GM12878 (cell line): ENCODE data around the gene SHANK3. TPM values are rescaled to one million over a fixed set of nuclear protein-coding genes. Genes with fewer than 3 reads are reported as not detected.

ENCODE experiments used
- ATAC-seq: fragments of 200-7000 bp; cut with Tn5 transposase; 3 replicates; pipeline ENCODE4 v1.9.1; 2020; ENCODE audit warnings: mild to moderate bottlenecking, moderate library complexity
- BruUV-seq: library from RNA; stranded (reverse); fragments of 400-500 nt; replicated peaks from 2 replicates; lab custom pipeline; 2021; lab: Mats Ljungman, UMichigan
- CTCF ChIA-PET: fragments of 300-600 bp; sonication (Branson Sonifier 250); formaldehyde crosslinking; extraction: SDS; loops from one replicate; lab custom pipeline; 2021; ENCODE audit warnings: inconsistent platforms; lab: Yijun Ruan, JAX
- POLR2A ChIA-PET: fragments of 350-600 bp; formaldehyde crosslinking; extraction: SDS; loops from one replicate; lab custom pipeline; 2021; ENCODE audit warnings: inconsistent platforms; lab: Charles Lee
- RAD21 ChIA-PET: fragments of 300-600 bp; sonication (Branson Sonifier 250); formaldehyde crosslinking; loops from one replicate; lab custom pipeline; 2023; ENCODE audit warnings: antibody characterized with exemption; ENCODE audit not compliant: unreplicated experiment; lab: Charles Lee
- SMC1A ChIA-PET: fragments of 300-600 bp; sonication (Branson Sonifier 250); formaldehyde crosslinking; loops from one replicate; lab custom pipeline; 2023; ENCODE audit not compliant: unreplicated experiment, uncharacterized antibody; lab: Charles Lee
- DNase-seq: peaks from one replicate; pipeline ENCODE4 v3.0.0-alpha.2; 2011; ENCODE audit warnings: low read depth, low spot score
- FAIRE-seq: peaks from 3 replicates; lab custom pipeline; 2011; peaks lifted over from hg19 to GRCh38; lab: Jason Lieb, UNC
- H2AFZ ChIP-seq: 2 replicates; pipeline ENCODE4 v1.6.0; 2011; ENCODE audit warnings: low read depth, low read length, control low read depth; ENCODE audit not compliant: control insufficient read depth
- H3K27ac ChIP-seq: 2 replicates; pipeline ENCODE4 v1.5.1; 2011; ENCODE audit warnings: control low read depth; ENCODE audit not compliant: control insufficient read depth, insufficient read depth
- H3K27me3 ChIP-seq, 2 experiments: replicated peaks in 1 of 2; 2 replicates each; pipeline versions ENCODE4 v1.6.0 to v1.6.1; 2011; ENCODE audit warnings: low read length in 1 of 2; ENCODE audit not compliant: control insufficient read depth in 2 of 2, insufficient read depth in 2 of 2
- H3K36me3 ChIP-seq, 2 experiments: 2 replicates each; pipeline ENCODE4 v1.5.1; 2011; ENCODE audit warnings: low read length in 1 of 2; ENCODE audit not compliant: control insufficient read depth in 2 of 2, insufficient read depth in 2 of 2
- H3K4me1 ChIP-seq: 2 replicates; pipeline ENCODE4 v1.6.1; 2011; ENCODE audit warnings: mild to moderate bottlenecking, low read length, moderate library complexity, mixed read lengths; ENCODE audit not compliant: control insufficient read depth, insufficient read depth
- H3K4me2 ChIP-seq: 2 replicates; pipeline ENCODE4 v1.6.0; 2011; ENCODE audit warnings: control low read depth; ENCODE audit not compliant: control insufficient read depth, insufficient read depth
- H3K4me3 ChIP-seq: fragments of 200-600 bp; sonication (generic); 2 replicates; pipeline ENCODE4 v1.5.1; 2016
- H3K79me2 ChIP-seq: 2 replicates; pipeline ENCODE4 v1.6.0; 2011; ENCODE audit warnings: low read length; ENCODE audit not compliant: control insufficient read depth, insufficient read depth
- H3K9ac ChIP-seq: 2 replicates; pipeline ENCODE4 v1.8.0; 2011; ENCODE audit warnings: low read length, control low read depth, mixed read lengths; ENCODE audit not compliant: control insufficient read depth, insufficient read depth
- H3K9me3 ChIP-seq: replicated peaks from 3 replicates; pipeline ENCODE4 v1.5.1; 2011; ENCODE audit warnings: mild to moderate bottlenecking, low read length; ENCODE audit not compliant: control insufficient read depth, insufficient read depth
- H4K20me1 ChIP-seq: 2 replicates; pipeline ENCODE4 v1.6.0; 2011; ENCODE audit not compliant: control insufficient read depth, insufficient read depth
- BCL11A ChIP-seq: IDR thresholded peaks from 2 replicates; pipeline ENCODE4 v1.6.1; 2011; ENCODE audit warnings: low read depth, low read length
- CBFB ChIP-seq: IDR thresholded peaks from 2 replicates; pipeline ENCODE4 v1.6.1; 2016; ENCODE audit warnings: antibody characterized with exemption, low read depth
- IRF3 ChIP-seq: fragments of 450-650 bp; IDR thresholded peaks from 2 replicates; pipeline ENCODE4 v1.6.1; 2014; ENCODE audit warnings: mild to moderate bottlenecking
- NFYA ChIP-seq: IDR thresholded peaks from 2 replicates; pipeline ENCODE4 v1.6.1; 2011; ENCODE audit warnings: low read depth, mild to moderate bottlenecking, low read length, improper control_type of control experiment, borderline replicate concordance
- POLR2A ChIP-seq: IDR thresholded peaks from 2 replicates; pipeline ENCODE4 v1.6.1; 2011; ENCODE audit warnings: low read depth, mild to moderate bottlenecking, low read length
- RELB ChIP-seq: fragments of 450-650 bp; IDR thresholded peaks from 2 replicates; pipeline ENCODE4 v1.6.1; 2017; ENCODE audit warnings: low read depth, mild to moderate bottlenecking, moderate library complexity
- RFX5 ChIP-seq: IDR thresholded peaks from 2 replicates; pipeline ENCODE4 v1.6.1; 2011; ENCODE audit warnings: low read depth, low read length, improper control_type of control experiment
- RUNX3 ChIP-seq: IDR thresholded peaks from 2 replicates; pipeline ENCODE4 v1.6.1; 2012; ENCODE audit warnings: low read length, inconsistent platforms
- SIN3A ChIP-seq: IDR thresholded peaks from 2 replicates; pipeline ENCODE4 v1.6.1; 2012; ENCODE audit warnings: low read depth, low read length, improper control_type of control experiment
- USF1 ChIP-seq: IDR thresholded peaks from 2 replicates; pipeline ENCODE4 v1.6.1; 2011; ENCODE audit warnings: borderline replicate concordance, low read depth, mild to moderate bottlenecking, moderate library complexity, mixed read lengths, low read length; ENCODE audit not compliant: insufficient read depth; ENCODE audit errors: extremely low read length
- ZBTB33 ChIP-seq: fragments of 450-650 bp; IDR thresholded peaks from 2 replicates; pipeline ENCODE4 v1.6.1; 2017; ENCODE audit warnings: mild to moderate bottlenecking
- WGBS: methylation state at CpG from one replicate; pipeline ENCODE4 v1.1.6; 2016; ENCODE audit warnings: low lambda C conversion rate; ENCODE audit not compliant: insufficient replicate concordance, insufficient coverage; ENCODE audit errors: missing lambda C conversion rate; 5-methylcytosine and 5-hydroxymethylcytosine counted together
- in situ Hi-C: fragments of 300-500 bp; cut with MboI; formaldehyde crosslinking; loops from 9 replicates; pipeline ENCODE4 v1.14.3; 2018; ENCODE audit warnings: mixed read lengths
- intact Hi-C: fragments of 100-400 bp; cut with micrococcal nuclease; formaldehyde crosslinking; loops from one replicate; pipeline ENCODE4 v1.14.2; 2022; ENCODE audit not compliant: unreplicated experiment
- polyA plus RNA-seq, 11 experiments: library from polyadenylated mRNA; depleted of rRNA in 4 of 11; unstranded in 6 of 11; stranded (reverse) in 5 of 11; fragments of >200 nt; fragmentation: Nextera tagmentation in 4 of 11; fragmentation: Illumina TruSeq in 1 of 11; extraction: Ambion mirVana in 4 of 11; extraction: Trizol in 1 of 11; gene quantifications; 1 replicate in 1 of 11; 2 replicates in 10 of 11; pipeline versions ENCODE4 v1.2.1 to v1.2.3, GENCODE V29; 2011 to 2016; ENCODE audit warnings: inconsistent platforms in 2 of 11, missing spikeins in 2 of 11, low read depth in 1 of 11
- total RNA-seq, 4 experiments: library from RNA; depleted of rRNA in 3 of 4; stranded (reverse); fragments of >200 nt in 3 of 4; fragmentation: Illumina TruSeq in 1 of 4; extraction: Trizol in 1 of 4; gene quantifications; 2 replicates each; pipeline versions ENCODE4 v1.2.1 to v1.2.3, GENCODE V29; 2013 to 2021

The SHANK3 gene
- total and polyA plus RNA-seq, 10 of the 15 experiments (the other 5 are each of a cell fraction or from before 2014, with no cell fraction given): under 0.01 to 0.10 (median 0.05) TPM; not detected in 6

- intact Hi-C loops: no loop called here
- no peak overlapping the region for H3K9ac ChIP-seq
- H3K27ac ChIP-seq: no peak overlapping the region
- H3K4me1 ChIP-seq: no peaks in the 10 kb centered on the region
- no peak for FAIRE-seq
- no peaks in the 10 kb centered on the region for H4K20me1 ChIP-seq
- ATAC-seq: no peak
- no peak overlapping the region for H3K4me3 ChIP-seq
- POLR2A ChIA-PET: no interaction called here
- BruUV-seq: no TSS peak
- no peak for DNase-seq
- H2AFZ ChIP-seq: no peak overlapping the region
- no peaks in the 10 kb centered on the region; the same call in 2 of the 3 replicates for H3K9me3 ChIP-seq
- TF ChIP-seq CBFB (no peak), IRF3 (no peak), POLR2A (no peak), RUNX3 (no peak), ZBTB33 (no peak), NFYA (no peak), SIN3A (no peak), USF1 (no peak), RELB (no peak), BCL11A (no peak), RFX5 (no peak)
- TF ChIP-seq, all 136 proteins: peak for 0
- WGBS: 22% methylated on average over 8 of the region's 8 CpGs
- H3K4me2 ChIP-seq: no peak overlapping the region
- no peaks in the 10 kb centered on the region for H3K79me2 ChIP-seq
- CTCF ChIA-PET: interaction anchor here (0.5 kb wide), 1 partner anchor 38 kb away, joined by 3 read pairs; no protein-coding TSS in a partner anchor
- RAD21 ChIA-PET: no interaction called here
- no peaks in the 10 kb centered on the region; a peak in 2 of 4 replicates for H3K27me3 ChIP-seq
- H3K36me3 ChIP-seq: no peaks in the 10 kb centered on the region
- in situ Hi-C loops: no loop called here
- SMC1A ChIA-PET: no interaction called here
These were observed 11.9 kb downstream of the SHANK3 start for GRCh38 chr22:50684501-50684900.
